Activated CD4-positive, alpha-beta T cell treated with anti-CD3 and anti-CD28 coated beads for 36 hours (primary cell): Measurements from ENCODE around the gene RASGRP1. TPM values are rescaled to one million over a fixed set of nuclear protein-coding genes. Genes with fewer than 3 reads are reported as not detected.
A peak's percentile ranks its signal among the peaks of the same experiment; 100 is the strongest.

ENCODE experiments used
- ATAC-seq: fragments of 200-7000 bp; cut with Tn5 transposase; one replicate; pipeline ENCODE4 v1.10.0; 2021; ENCODE audit warnings: mild to moderate bottlenecking, moderate library complexity
- CTCF ChIA-PET: fragments of 350-600 bp; sonication (Branson Sonifier 250); formaldehyde crosslinking; loops from one replicate; lab custom pipeline; 2021; ENCODE audit warnings: antibody characterized with exemption; lab: Charles Lee
- POLR2A ChIA-PET: fragments of 350-600 bp; sonication (Branson Sonifier 250); formaldehyde crosslinking; loops from one replicate; lab custom pipeline; 2021; ENCODE audit warnings: antibody characterized with exemption, inconsistent platforms; lab: Charles Lee
- DNase-seq: peaks from one replicate; pipeline ENCODE4 v3.0.0-alpha.2; 2020
- H3K27ac Mint-ChIP-seq: one replicate; pipeline ENCODE4 v1.8.0; 2021; ENCODE audit warnings: mixed read lengths
- H3K27me3 Mint-ChIP-seq: one replicate; pipeline ENCODE4 v1.8.0; 2021; ENCODE audit warnings: mixed read lengths
- H3K36me3 Mint-ChIP-seq: one replicate; pipeline ENCODE4 v1.8.0; 2021; ENCODE audit warnings: low read depth, mixed read lengths
- H3K4me1 Mint-ChIP-seq: one replicate; pipeline ENCODE4 v1.8.0; 2021; ENCODE audit warnings: mixed read lengths
- H3K4me3 Mint-ChIP-seq: one replicate; pipeline ENCODE4 v1.8.0; 2021; ENCODE audit warnings: mild to moderate bottlenecking, moderate library complexity, mixed read lengths
- H3K9me3 Mint-ChIP-seq: one replicate; pipeline ENCODE4 v1.8.0; 2021; ENCODE audit warnings: low read depth, mixed read lengths
- intact Hi-C, 2 experiments: fragments of 100-400 bp; cut with DNase I in 1 of 2; cut with micrococcal nuclease in 1 of 2; formaldehyde crosslinking; loops; one replicate each; pipeline versions ENCODE4 v1.14.2 to v1.15.1; 2022 to 2024; cut with DNase I, micrococcal nuclease
- total RNA-seq, 2 experiments: library from RNA; stranded (reverse); gene quantifications; one replicate each; pipeline ENCODE4 v1.2.3, GENCODE V29; 2021

Gene RASGRP1
- total RNA-seq, 2 experiments from 2014 or later, result 102 to 120 TPM

DNA sequence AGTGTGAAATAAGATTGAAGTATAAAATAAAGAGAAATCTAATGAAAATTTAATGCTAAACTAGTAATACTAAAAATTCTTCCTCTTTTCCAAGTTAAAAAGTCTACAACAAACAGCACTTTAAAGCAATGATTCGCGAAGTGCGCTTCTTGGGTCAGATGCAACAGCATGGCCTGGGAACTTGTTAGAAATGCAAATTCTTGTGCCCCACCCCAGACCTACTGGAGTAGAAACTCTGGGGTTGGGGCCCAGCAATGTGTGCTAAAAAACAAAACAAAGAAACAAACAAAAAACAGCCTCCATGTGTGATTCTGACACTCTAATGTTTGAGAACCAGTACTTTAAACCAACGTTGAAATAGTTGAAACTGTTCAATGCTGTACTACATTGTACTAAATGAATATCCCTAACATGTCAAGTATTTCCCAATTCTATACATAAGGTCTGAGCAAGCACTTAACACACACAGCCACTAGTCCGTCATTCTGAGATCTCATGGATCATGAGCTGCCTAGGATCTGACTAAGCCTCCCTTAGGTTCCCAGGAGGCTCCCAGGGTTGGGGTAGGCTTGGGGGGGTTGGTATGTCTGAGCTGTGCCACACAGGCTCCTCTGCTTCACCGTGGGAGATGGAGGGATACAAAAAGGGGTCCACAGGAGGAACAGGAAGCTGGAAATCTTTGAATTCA is 6.1 kb downstream of the RASGRP1 start:
- H3K36me3 Mint-ChIP-seq, result peaks cover 91% of the 10 kb centered on the region
- ChIA-PET CTCF (interaction anchor here (0.7 to 10.4 kb wide), 4 partner anchors 14 to 130 kb away, joined by 4 to 339 read pairs (median 78); no protein-coding TSS in a partner anchor), POLR2A (interaction anchor here (0.6 to 8.8 kb wide), 4 partner anchors 53 to 125 kb away, joined by 3 to 194 read pairs (median 5); no protein-coding TSS in a partner anchor)
- H3K27ac Mint-ChIP-seq, result peak overlapping the region; percentile 98
- peaks cover 88% of the 10 kb centered on the region for H3K4me1 Mint-ChIP-seq
- H3K4me3 Mint-ChIP-seq, result peak overlapping the region; percentile 93
- no peaks in the 10 kb centered on the region for H3K9me3 Mint-ChIP-seq
- peak; percentile 31 for DNase-seq
- no peaks in the 10 kb centered on the region for H3K27me3 Mint-ChIP-seq
- intact Hi-C loops, result loop anchor here (5.0 to 10.0 kb wide), 2 partner anchors 36 to 1226 kb away; partner anchors contain the start of gene FSIP1 (in 1 of the 2)
- ATAC-seq, result no peak

GRCh38 chr15:38557921-38558320 is 6.7 kb downstream of the RASGRP1 start:
- CTCF ChIA-PET, result interaction anchor here (1.1 to 4.6 kb wide), 2 partner anchors 51 to 131 kb away, joined by 3 to 45 read pairs; no protein-coding TSS in a partner anchor
- Mint-ChIP-seq H3K4me1 (peaks cover 94% of the 10 kb centered on the region), H3K9me3 (no peaks in the 10 kb centered on the region), H3K27me3 (no peaks in the 10 kb centered on the region), H3K27ac (peak overlapping the region; percentile 98), H3K4me3 (peak overlapping the region; percentile 93), H3K36me3 (peaks cover 91% of the 10 kb centered on the region)
- ATAC-seq (no peak), DNase-seq (peak; percentile 45)
- intact Hi-C loops, result loop anchor here (2.0 to 10.0 kb wide), 3 partner anchors 27 to 1227 kb away; partner anchors contain the start of gene FSIP1 (in 1 of the 2)
- POLR2A ChIA-PET, result interaction anchor here (0.6 kb wide), 1 partner anchor 114 kb away, joined by 4 read pairs; no protein-coding TSS in a partner anchor

DNA sequence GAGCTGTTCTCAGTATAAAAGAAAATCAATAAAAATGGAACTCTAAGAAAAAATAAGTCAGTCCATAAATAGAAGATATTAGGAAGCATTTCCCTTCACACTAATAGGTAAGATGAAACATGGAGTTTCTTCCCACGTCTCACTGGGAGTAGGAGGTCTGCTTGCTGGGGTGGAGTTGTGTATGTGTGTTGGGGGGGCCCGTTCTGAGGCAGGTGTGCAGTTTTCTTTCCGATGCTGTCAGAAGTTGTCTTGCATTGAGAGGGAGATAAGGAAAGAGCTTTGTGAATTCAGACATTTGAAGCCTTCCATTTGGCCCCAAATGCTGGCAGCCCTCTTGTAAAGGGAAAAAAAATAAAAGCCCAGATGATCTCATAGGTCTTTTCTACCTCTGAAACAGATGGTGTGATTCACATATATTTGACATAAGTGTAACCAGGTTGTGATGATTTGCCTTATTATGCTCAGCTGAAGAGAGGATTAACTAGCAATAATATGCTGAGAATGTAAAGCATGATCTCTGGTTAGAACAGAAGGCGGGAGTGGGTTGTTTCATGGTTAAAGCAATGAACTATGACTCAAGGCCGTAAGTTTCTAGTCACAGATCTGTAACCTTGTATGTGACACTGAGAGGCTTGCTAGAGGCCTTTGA is 8.8 kb downstream of the RASGRP1 start:
- Mint-ChIP-seq H3K36me3 (peaks cover 82% of the 10 kb centered on the region), H3K9me3 (no peaks in the 10 kb centered on the region), H3K4me1 (peaks cover 95% of the 10 kb centered on the region), H3K4me3 (peak overlapping the region; percentile 93), H3K27me3 (no peaks in the 10 kb centered on the region), H3K27ac (peak overlapping the region; percentile 98)
- peak; percentile 51 for DNase-seq
- POLR2A ChIA-PET, result interaction anchor here (0.5 to 0.7 kb wide), 3 partner anchors 116 to 135 kb away, joined by 3 read pairs; no protein-coding TSS in a partner anchor
- ATAC-seq, result peak; percentile 69
- CTCF ChIA-PET, result interaction anchor here (0.6 to 4.6 kb wide), 10 partner anchors 8 to 1711 kb away, joined by 3 to 45 read pairs (median 4); partner anchors contain the start of genes FAM98B and RASGRP1
- intact Hi-C loops, result loop anchor here (2.0 to 10.0 kb wide), 3 partner anchors 25 to 1229 kb away; partner anchors contain the start of gene FSIP1 (in 1 of the 2)

- intact Hi-C loops, result loop anchor here in 1 of 2 experiments (10.0 kb wide), 1 partner anchor 1230 kb away; the partner anchor contains the start of gene FSIP1
- H3K4me3 Mint-ChIP-seq, result no peak overlapping the region
These were observed 10.3 kb downstream of the RASGRP1 start for GRCh38 chr15:38554354-38554753.

DNA sequence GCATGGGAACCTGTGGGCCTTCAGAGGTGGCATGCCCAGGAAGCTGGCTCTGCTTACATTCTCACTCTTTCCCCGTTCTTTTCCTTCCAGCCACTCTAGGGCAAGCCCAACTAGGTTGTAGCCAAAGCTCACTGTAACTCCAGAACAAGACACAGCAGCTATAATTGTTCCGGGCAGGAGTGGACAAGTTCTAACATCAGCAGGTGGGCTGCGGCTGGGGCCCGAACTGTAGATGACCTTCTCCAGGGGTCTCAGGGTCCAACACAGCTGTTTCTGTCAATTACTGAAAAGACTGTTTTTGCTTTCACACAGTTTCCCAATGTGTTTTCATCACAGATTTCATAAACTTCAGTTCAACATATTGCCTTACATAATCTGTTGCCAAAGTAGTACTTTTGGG is 11.5 kb downstream of the RASGRP1 start:
- Mint-ChIP-seq H3K9me3 (no peaks in the 10 kb centered on the region), H3K36me3 (peaks cover 77% of the 10 kb centered on the region), H3K4me1 (peaks cover 90% of the 10 kb centered on the region), H3K27me3 (no peaks in the 10 kb centered on the region), H3K27ac (peak overlapping the region; percentile 91), H3K4me3 (peak overlapping the region; percentile 31)
- POLR2A ChIA-PET, result interaction anchor here (0.7 to 1.4 kb wide), 2 partner anchors 10 to 72 kb away, joined by 3 to 6 read pairs; no protein-coding TSS in a partner anchor
- intact Hi-C loops, result loop anchor here in 1 of 2 experiments (10.0 kb wide), 1 partner anchor 1232 kb away; the partner anchor contains the start of gene FSIP1
- ATAC-seq (no peak), DNase-seq (no peak)
- CTCF ChIA-PET, result interaction anchor here (0.8 to 2.7 kb wide), 7 partner anchors 11 to 142 kb away, joined by 3 to 30 read pairs (median 3); no protein-coding TSS in a partner anchor

More at GRCh38 chr15:38554354-38554753, 10.3 kb downstream of the RASGRP1 start:
- H3K4me1 Mint-ChIP-seq, result peaks cover 89% of the 10 kb centered on the region
- peak; percentile 74 for ATAC-seq
- H3K36me3 Mint-ChIP-seq, result peaks cover 76% of the 10 kb centered on the region
- POLR2A ChIA-PET, result interaction anchor here (0.6 to 1.2 kb wide), 3 partner anchors 117 to 135 kb away, joined by 3 read pairs; no protein-coding TSS in a partner anchor
- H3K27ac Mint-ChIP-seq, result peak overlapping the region; percentile 91
- H3K27me3 Mint-ChIP-seq, result no peaks in the 10 kb centered on the region
- DNase-seq, result peak; percentile 73
- H3K9me3 Mint-ChIP-seq, result no peaks in the 10 kb centered on the region
- CTCF ChIA-PET, result interaction anchor here (0.7 to 4.6 kb wide), 5 partner anchors 10 to 134 kb away, joined by 3 to 45 read pairs (median 7); partner anchors contain the start of gene RASGRP1

DNA sequence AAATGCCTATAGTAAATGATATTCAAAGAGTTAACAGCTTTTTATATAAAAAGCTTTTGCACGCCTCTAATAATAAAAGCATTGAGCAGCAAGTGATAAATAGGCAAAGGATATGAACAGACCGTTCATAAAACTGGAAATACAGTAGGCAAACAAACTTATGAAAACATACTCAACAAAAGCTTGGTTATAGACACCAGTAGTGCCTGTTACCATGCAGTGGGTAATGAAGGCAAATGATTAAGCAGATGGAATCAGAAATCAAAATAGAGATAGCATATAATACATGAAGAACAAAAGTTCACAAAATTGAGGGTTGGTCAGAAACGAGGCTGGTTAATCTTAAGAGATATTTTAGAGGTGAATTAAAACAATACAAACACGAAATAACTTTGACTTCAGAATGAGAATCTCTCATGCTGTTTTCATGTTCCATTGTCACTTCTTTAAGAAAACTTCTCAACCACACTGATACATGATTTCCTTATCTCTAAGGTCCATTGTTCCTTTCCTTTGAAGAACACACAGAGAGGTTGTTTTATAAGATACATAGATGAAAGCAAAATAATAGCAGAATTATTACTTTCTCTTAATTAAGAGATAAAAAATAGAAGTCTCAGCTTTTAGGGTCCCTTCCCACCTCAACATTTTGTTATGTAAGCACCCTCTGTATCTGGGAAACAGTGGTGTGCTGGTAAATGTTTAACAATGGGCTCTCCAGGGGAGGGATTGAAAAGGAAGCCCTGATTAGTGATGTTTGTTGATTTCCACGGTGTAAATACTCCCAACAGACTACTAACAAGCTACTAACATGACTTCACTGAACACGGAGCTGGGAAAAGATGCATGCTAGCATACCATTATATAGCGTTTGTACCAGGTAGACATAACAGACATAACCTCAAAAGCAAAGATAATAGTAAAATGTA is 12.6 kb downstream of the RASGRP1 start:
- no peak for ATAC-seq
- intact Hi-C loops, result loop anchor here in 1 of 2 experiments (10.0 kb wide), 1 partner anchor 1233 kb away; the partner anchor contains the start of gene FSIP1

DNA sequence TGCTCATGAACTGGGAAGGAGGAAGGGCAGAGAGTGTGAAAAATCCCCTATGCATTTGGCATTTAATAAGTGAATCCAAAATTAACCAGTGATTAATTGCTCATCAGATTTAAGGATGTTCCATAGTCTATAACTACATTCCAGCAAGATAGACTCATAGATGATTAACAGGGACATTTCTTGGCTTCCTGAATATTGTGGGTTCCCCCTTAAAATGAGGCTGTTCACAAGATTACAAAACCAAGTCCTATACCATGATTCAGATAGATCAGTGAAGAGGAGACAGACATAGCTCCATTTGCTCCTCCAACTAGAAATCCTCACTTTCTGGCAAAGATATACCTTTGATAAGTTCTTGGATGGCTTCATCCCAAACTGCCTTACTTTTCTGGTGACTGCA is 15.4 kb downstream of the RASGRP1 start:
- ChIA-PET POLR2A (interaction anchor here (0.6 kb wide), 3 partner anchors 15 to 142 kb away, joined by 3 to 5 read pairs (median 3); no protein-coding TSS in a partner anchor), CTCF (interaction anchor here (0.6 to 1.8 kb wide), 5 partner anchors 14 to 142 kb away, joined by 3 to 7 read pairs (median 4); no protein-coding TSS in a partner anchor)
- intact Hi-C loops, result no loop called here

More for the DNA sequence above, 12.6 kb downstream of the RASGRP1 start:
- Mint-ChIP-seq H3K27ac (peak overlapping the region; percentile 78), H3K4me3 (peak overlapping the region; percentile 46), H3K27me3 (no peaks in the 10 kb centered on the region), H3K9me3 (no peaks in the 10 kb centered on the region), H3K36me3 (peaks cover 78% of the 10 kb centered on the region), H3K4me1 (peaks cover 90% of the 10 kb centered on the region)
- ChIA-PET CTCF (interaction anchor here (0.6 to 2.7 kb wide), 14 partner anchors 9 to 143 kb away, joined by 3 to 30 read pairs (median 4); partner anchors contain the start of gene RASGRP1), POLR2A (interaction anchor here (0.5 to 1.4 kb wide), 3 partner anchors 11 to 78 kb away, joined by 3 to 6 read pairs (median 3); no protein-coding TSS in a partner anchor)
- no peak for DNase-seq

DNA sequence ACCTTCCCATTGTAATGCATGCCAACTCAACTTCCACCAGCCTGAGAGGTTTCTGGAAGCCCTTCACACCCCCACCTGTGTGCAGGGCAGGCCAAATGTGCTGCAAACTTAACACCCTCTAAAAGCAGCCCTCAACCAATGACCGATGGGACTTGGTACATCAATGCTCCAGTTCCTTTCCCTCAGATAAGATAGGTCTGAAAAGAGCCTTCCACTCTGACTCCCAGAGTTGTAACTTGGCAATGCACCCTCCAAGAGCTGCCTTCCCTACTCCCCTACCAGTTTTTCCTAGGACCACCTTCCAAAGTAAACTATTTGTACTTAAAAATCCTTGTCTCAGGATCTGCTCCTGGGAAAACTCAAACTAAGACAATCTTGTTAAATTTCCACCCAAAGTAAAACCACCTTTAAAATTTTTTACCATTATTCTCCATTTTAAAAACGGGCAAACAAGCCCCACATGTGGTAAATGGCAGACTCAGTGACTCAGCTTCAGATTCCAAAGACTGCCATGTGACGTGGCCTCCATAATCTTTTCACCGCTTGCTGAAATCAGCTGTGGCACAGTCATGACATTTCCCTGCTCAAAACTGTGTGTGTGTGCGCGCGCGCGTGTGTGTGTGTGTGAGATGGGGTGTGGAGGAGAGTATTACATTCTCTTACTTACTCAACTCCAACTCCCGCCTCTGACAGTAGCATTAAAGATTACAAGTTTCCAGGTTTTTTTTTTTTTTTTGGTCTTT is 17.2 kb downstream of the RASGRP1 start:
- Mint-ChIP-seq H3K36me3 (peaks cover 69% of the 10 kb centered on the region), H3K27ac (peak overlapping the region; percentile 77), H3K27me3 (no peaks in the 10 kb centered on the region), H3K4me1 (peaks cover 86% of the 10 kb centered on the region), H3K9me3 (no peaks in the 10 kb centered on the region), H3K4me3 (no peak overlapping the region)
- POLR2A ChIA-PET, result no interaction called here
- intact Hi-C loops, result no loop called here
- CTCF ChIA-PET, result interaction anchor here (0.6 to 1.7 kb wide), 5 partner anchors 26 to 143 kb away, joined by 3 to 8 read pairs (median 4); no protein-coding TSS in a partner anchor
- DNase-seq (peak; percentile 78), ATAC-seq (peak; percentile 61)

More for the DNA sequence above, 15.4 kb downstream of the RASGRP1 start:
- no peak for DNase-seq
- ATAC-seq, result no peak
- Mint-ChIP-seq H3K36me3 (peaks cover 79% of the 10 kb centered on the region), H3K27ac (peak overlapping the region; percentile 74), H3K27me3 (no peaks in the 10 kb centered on the region), H3K4me1 (peaks cover 88% of the 10 kb centered on the region), H3K4me3 (no peak overlapping the region), H3K9me3 (no peaks in the 10 kb centered on the region)

GRCh38 chr15:38545179-38545578 is 19.4 kb downstream of the RASGRP1 start:
- ATAC-seq (no peak), DNase-seq (no peak)
- Mint-ChIP-seq H3K9me3 (no peaks in the 10 kb centered on the region), H3K27me3 (no peaks in the 10 kb centered on the region), H3K27ac (peak overlapping the region; percentile 53), H3K4me3 (no peak overlapping the region), H3K36me3 (peaks cover 80% of the 10 kb centered on the region), H3K4me1 (peaks cover 94% of the 10 kb centered on the region)
- ChIA-PET CTCF (interaction anchor here (0.9 to 3.0 kb wide), 6 partner anchors 14 to 145 kb away, joined by 3 to 10 read pairs (median 6); partner anchors contain the start of gene RASGRP1), POLR2A (interaction anchor here (1.5 kb wide), 1 partner anchor 126 kb away, joined by 6 read pairs; no protein-coding TSS in a partner anchor)
- intact Hi-C loops, result no loop called here
